Measurements from ENCODE around the gene ACOT9. TPM values are rescaled to one million over a fixed set of nuclear protein-coding genes. Genes with fewer than 3 reads are reported as not detected.

ACOT9 gene
- total RNA-seq, 1 experiment from 2014 or later: 44.5 TPM

GRCh38 chrX:23662187-23662586 lies 80.9 kb downstream of the ACOT9 start:
- POLR2A ChIA-PET: no interaction called here
- ATAC-seq (no peak), DNase-seq (ENCODE audit: low read depth, low spot score) (no peak)
- Histone ChIP-seq H3K9me3 (ENCODE audit: control insufficient read depth, insufficient read depth, low read depth, low read length) (no peaks in the 10 kb centered on the region), H3K4me3 (ENCODE audit: low read depth in 2 of 2, low read length in 2 of 2) (no peak overlapping the region), H3K27me3 (ENCODE audit: control insufficient read depth, insufficient read depth, low read length) (no peaks in the 10 kb centered on the region), H3K27ac (ENCODE audit: low read length) (no peak overlapping the region), H3K36me3 (ENCODE audit: control insufficient read depth, insufficient read depth, low read length) (no peaks in the 10 kb centered on the region), H3K4me1 (ENCODE audit: control insufficient read depth, insufficient read depth, low read length) (peaks cover 2% of the 10 kb centered on the region)
- no TSS peak for BruUV-seq (replicated peaks)
- in situ Hi-C loops (cut with HindIII; ENCODE audit: low pct_unique_long_range_greater_than_20kb, low sequenced_read_pairs): no loop called here
- TF ChIP-seq TCF7L2 (IDR thresholded peaks at IDR 0.05; ENCODE audit: low read depth, low read length) (no peak), SIN3A (IDR thresholded peaks at IDR 0.05; ENCODE audit: borderline replicate concordance, insufficient read depth, low read depth, low read length) (no peak), POLR2AphosphoS5 (IDR thresholded peaks at IDR 0.05; ENCODE audit: low read depth, low read length) (no peak), REST (IDR thresholded peaks at IDR 0.05; ENCODE audit: insufficient read depth in 1 of 2, low read depth in 2 of 2, low read length in 1 of 2) (no peak), CTCF (IDR thresholded peaks at IDR 0.05) (no peak)
- intact Hi-C loops (cut with micrococcal nuclease; ENCODE audit: unreplicated experiment): no loop called here
- CTCF ChIA-PET: no interaction called here

GRCh38 chrX:23661671-23662070 lies 81.4 kb downstream of the ACOT9 start:
- DNase-seq (ENCODE audit: low read depth, low spot score): no peak
- H3K4me3 ChIP-seq (ENCODE audit: low read depth in 2 of 2, low read length in 2 of 2): no peak overlapping the region
- H3K27me3 ChIP-seq (ENCODE audit: control insufficient read depth, insufficient read depth, low read length): no peaks in the 10 kb centered on the region
- no peak for ATAC-seq
- intact Hi-C loops (cut with micrococcal nuclease; ENCODE audit: unreplicated experiment): no loop called here
- POLR2A ChIA-PET: no interaction called here
- in situ Hi-C loops (cut with HindIII; ENCODE audit: low pct_unique_long_range_greater_than_20kb, low sequenced_read_pairs): no loop called here
- TF ChIP-seq POLR2AphosphoS5 (IDR thresholded peaks at IDR 0.05; ENCODE audit: low read depth, low read length) (no peak), CTCF (IDR thresholded peaks at IDR 0.05) (no peak), TCF7L2 (IDR thresholded peaks at IDR 0.05; ENCODE audit: low read depth, low read length) (no peak), REST (IDR thresholded peaks at IDR 0.05; ENCODE audit: insufficient read depth in 1 of 2, low read depth in 2 of 2, low read length in 1 of 2) (no peak), SIN3A (IDR thresholded peaks at IDR 0.05; ENCODE audit: borderline replicate concordance, insufficient read depth, low read depth, low read length) (no peak)
- H3K36me3 ChIP-seq (ENCODE audit: control insufficient read depth, insufficient read depth, low read length): no peaks in the 10 kb centered on the region
- no TSS peak for BruUV-seq (replicated peaks)
- no peaks in the 10 kb centered on the region for H3K9me3 ChIP-seq (ENCODE audit: control insufficient read depth, insufficient read depth, low read depth, low read length)
- peaks cover 1% of the 10 kb centered on the region for H3K4me1 ChIP-seq (ENCODE audit: control insufficient read depth, insufficient read depth, low read length)
- no peak overlapping the region for H3K27ac ChIP-seq (ENCODE audit: low read length)
- CTCF ChIA-PET: no interaction called here
